NOMO-1 treated with dmso at 0.1 percent for 144 hours (cell line): ENCODE measurements around the gene ADD1.

ENCODE experiments used
- DNase-seq: peaks from one replicate; lab custom pipeline; 2025; ENCODE audit not compliant: unreplicated experiment; lab: John Stamatoyannopoulos, UW

Gene ADD1

DNA sequence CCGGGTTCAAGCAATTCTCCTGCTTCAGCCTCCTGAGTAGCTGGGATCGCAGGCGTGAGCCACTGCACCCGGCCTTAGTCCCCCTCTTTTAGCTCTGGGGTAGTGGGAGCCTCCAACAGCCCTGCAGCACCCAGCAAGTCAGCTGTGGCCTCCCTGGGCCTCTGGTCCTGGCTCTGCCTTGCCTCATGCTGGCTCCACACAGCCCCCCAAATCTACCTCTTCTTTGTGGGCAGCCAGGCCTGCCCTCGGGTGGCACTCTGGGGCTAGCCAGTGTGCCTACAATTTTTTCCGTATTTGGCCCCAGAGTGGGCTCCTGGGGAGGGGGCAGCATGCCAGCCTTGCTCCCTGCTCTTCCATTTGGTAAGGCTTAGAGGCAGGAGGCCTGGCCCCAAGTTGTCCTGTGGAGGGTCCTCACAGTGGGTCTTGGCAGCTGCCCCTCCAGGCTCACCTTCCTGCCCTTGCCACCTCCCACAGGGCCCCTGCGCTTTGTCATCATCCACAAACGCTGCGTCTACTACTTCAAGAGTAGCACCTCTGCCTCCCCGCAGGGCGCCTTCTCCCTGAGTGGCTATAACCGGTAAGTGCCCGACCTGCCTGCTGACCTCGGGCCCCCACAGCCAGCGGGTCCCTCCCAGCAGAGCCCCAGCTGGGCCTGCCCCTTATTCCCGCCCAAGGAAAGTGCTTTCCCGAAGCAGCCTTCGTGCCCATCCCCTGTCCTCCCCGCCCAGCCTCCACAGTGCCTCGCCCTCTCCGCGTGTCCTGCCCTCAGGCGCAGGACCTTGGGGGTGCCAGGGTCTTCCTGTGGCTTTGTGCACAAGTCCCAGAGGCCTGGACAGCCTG lies 21.0 kb upstream of the ADD1 start:
- DNase-seq: no peak

DNA sequence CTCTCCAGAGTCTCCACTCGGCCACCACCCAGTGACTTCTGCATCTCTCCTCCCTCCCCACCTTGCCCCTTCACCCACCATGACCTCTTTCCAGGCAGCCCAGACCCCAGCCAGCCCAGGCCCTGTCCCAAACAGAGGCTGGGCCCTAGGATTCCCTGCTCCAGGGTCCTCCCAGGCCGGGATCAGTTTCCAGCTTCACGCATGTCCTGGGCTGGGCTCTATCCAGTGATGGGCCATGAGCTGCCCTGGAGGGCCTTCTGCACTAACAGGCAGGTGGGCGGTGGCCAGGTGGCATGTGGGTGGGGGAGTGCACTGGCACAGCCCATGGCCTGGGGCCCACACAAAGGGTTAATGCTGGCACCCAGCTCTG lies 20.4 kb upstream of the ADD1 start:
- DNase-seq: no peak

DNA sequence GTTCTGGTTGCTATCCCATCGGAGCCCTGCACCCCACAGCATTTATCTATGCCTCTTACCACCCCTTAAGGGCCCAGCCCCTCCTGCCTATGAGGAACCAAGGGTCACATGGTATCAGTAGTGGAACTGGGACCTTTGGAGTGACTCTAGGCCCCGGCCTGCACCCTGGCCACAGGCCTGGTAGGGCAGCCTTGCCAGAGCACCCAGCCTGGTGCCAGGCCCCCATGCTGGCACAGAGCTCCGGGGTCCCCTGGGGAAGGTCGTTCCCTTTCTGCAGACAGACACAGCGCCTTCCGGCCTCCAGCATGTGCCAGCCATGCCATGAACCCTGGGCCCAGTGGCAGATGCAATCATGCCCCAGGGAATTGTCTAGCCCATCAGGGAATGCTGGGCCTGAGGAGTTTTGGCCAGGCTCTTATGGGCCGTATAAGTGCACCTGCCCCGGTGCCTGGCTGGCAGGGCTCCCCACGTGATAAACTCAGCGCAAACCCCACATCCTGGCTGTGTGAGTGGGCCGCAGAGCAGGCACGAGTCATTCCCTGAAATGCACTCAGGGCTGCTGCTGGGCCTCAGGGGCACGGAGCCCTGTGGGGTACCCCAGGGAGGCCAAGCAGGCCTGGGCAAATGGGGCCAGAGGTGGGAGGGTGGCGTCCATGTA lies 19.8 kb upstream of the ADD1 start:
- DNase-seq: no peak

DNA sequence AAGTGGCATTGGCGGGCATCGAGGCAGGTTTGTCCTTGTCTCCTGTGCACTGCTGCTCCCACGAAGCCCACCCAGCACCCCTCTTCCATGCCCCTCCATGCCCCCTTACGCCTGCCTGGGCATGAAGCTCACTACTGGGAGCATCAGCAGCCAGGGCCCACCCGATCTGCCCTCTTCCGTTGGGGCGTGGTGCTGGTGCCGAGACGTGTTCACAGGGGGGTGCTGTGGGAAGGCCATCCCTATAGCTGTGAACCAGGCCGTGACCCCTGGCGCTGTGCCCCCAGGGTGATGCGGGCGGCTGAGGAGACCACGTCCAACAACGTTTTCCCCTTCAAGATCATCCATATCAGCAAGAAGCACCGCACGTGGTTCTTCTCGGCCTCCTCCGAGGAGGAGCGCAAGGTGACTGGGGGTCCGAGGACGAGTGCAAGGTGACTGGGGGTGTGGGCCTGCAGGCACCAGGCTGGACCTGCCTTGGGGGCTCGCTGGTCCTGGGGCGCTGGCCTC lies 19.3 kb upstream of the ADD1 start:
- DNase-seq: no peak

DNA sequence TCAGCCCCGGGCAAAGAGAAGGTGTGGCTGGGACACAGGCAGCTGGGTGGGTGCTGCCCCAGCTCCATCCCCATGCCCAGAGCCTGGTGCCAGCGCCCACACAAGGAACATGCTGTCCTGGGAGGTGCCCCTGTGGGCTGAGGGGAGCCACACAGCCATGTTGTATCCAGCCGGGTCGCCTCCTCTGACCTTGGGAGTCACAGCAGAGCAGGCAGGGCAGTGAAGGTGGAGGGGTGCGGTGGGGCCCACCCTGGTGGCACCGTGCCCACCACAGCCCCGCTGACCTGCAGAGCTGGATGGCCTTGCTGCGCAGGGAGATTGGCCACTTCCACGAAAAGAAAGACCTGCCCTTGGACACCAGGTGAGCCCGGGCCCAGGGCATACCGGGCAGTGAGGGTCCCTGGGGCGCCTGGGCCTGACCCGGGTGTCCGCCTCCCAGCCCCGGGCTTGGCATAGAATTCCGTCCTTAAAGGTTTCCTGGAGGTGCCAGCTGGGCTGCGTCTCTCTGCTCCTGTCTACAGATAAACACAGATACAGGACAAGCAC lies 18.7 kb upstream of the ADD1 start:
- no peak for DNase-seq

DNA sequence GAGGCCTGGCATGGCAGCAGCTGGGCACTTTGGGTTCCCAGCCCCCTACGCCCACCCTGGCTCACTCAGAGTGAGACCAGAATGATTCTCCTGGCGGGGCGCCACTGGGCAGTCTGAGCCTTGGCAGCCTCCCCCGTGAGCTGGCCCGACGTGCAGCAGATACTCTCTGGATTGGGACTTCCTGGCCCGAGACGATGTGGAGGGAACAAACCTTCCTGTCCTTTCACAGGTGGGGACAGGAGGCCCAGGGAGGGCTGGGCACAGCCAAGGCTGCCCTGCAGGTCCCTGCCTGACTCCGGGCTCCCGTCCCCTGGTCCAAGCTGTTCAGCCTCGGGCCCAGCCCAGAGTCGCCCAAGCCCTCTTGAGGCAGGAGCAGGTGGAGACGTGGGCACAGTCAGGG lies 17.9 kb upstream of the ADD1 start:
- DNase-seq: no peak

DNA sequence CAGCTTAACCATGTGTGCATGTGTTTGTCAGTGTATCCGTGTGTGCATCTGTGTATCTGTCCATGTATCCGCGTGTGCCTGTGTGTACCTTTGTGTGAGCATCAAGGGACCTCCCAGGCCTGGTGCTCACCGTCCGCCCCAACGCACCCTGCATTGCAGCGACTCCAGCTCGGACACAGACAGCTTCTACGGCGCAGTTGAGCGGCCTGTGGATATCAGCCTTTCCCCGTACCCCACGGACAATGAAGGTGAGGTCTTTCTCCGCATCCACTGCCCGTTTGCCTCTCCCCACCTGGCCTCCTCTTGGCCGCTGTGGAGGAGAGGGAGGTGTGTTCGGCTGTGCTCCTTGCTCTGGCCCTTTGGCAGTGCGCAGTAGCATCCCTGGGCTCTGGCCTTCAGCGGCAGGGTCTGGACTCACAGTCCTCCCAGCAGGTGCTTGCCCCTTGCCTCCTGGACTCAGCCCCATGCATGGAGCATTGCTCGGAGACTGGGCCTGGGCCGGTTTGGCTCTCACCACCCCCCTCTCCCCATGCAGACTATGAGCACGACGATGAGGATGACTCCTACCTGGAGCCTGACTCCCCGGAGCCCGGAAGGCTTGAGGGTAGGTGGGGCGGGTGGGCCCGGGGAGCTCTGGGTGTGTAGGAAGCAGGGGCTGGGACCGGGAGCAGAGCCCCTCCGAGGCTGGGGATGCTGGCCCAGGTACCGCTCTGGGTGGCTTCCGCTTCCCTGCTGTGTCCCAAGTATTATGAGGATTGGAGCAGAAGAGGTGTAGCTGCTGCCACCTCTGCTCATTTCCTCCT lies 16.4 kb upstream of the ADD1 start:
- no peak for DNase-seq

DNA sequence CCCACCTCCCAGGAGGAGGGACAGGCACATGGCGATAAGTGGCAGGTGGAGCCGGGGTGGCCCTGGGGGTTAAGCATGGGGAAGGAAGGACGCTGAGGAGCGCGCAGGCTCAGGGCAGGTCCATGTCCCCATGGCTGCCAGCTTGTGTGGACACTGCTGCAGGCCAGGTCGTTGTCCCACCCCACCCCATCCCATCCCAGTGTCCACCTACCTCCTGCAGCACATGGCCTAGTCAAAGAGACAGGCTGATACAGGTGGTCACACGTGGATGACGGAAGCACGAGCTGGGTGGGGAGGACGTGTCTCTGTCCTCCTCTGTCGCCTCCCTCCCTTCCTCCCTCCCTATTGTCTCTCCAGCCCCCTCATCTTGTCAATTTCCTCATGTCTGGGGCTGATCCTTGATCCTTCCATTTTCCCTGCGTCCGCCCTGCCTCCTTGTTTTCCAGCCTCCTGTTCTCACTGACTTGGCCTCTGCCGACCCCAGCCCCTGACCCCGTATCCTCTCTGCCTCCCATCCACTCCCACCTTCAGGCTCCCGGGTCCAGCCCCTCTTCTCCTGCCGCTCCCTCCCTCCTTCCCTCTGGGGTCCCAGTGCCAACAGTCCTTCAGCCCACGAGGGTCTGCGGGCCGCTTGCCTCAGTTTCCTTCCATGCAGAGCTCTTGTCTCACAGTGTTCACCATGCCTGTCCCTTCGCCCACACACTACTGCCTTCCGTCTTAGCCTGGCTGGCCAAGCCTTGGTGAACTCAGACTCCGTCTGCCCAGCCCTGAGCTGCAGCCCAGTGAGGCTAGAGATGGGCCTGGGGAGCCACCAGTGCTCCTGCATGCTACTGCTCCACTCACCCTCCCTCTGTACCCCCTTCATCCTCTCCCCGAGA lies 15.5 kb upstream of the ADD1 start:
- DNase-seq: no peak

DNA sequence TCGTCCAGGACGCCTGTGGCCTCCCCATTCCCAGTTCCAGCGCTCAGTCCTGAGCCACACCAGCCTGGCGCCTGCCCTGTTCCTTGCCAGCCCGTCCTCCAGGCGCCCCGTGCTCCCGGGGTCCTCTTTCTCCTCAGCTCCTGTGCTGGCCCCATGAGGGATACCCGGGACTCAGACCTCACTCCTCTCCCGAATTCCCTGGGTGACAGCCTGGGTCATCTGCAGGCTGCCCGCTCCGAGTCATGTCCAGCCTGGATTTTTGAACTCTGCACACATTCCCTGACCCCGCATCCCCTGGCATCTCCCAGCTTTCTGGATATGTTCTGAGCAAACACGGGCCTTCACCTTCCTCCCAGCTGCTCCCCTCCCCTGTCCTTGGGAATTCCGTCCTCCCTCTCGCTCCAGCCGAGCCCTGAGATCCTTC lies 14.9 kb upstream of the ADD1 start:
- DNase-seq: no peak

DNA sequence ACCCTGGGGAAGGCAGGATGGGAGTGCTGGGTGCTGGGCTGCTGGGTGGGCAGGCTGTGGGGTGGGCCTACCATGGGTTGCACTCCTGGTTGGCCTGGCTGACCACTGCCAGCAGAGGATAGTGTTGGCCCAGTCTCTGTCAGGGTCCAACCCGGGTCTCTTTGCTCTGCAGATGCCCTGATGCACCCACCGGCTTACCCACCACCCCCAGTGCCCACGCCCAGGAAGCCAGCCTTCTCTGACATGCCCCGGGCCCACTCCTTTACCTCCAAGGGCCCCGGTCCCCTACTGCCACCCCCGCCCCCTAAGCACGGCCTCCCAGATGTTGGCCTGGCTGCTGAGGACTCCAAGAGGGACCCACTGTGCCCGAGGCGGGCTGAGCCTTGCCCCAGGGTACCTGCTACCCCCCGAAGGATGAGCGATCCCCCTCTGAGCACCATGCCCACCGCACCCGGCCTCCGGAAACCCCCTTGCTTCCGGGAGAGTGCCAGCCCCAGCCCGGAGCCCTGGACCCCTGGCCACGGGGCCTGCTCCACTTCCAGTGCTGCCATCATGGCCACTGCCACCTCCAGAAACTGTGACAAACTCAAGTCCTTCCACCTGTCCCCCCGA lies 14.2 kb upstream of the ADD1 start:
- DNase-seq: no peak

DNA sequence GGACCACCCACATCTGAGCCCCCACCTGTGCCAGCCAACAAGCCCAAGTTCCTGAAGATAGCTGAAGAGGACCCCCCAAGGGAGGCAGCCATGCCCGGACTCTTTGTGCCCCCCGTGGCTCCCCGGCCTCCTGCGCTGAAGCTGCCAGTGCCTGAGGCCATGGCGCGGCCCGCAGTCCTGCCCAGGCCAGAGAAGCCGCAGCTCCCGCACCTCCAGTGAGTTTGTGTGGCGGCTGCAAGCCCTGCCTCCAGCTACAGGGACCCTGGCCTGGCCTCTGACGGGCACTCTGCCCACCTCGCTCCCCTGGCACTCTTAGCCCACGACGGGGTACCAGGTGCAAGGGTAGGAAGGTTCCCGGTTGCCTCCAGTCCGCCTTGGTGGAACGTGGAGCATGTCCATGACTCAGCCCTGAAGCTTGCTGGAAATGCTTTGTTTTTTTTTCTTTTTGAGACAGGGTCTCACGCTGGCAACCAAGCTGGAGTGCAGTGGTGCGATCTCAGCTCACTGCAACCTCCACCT lies 13.7 kb upstream of the ADD1 start:
- DNase-seq: no peak

DNA sequence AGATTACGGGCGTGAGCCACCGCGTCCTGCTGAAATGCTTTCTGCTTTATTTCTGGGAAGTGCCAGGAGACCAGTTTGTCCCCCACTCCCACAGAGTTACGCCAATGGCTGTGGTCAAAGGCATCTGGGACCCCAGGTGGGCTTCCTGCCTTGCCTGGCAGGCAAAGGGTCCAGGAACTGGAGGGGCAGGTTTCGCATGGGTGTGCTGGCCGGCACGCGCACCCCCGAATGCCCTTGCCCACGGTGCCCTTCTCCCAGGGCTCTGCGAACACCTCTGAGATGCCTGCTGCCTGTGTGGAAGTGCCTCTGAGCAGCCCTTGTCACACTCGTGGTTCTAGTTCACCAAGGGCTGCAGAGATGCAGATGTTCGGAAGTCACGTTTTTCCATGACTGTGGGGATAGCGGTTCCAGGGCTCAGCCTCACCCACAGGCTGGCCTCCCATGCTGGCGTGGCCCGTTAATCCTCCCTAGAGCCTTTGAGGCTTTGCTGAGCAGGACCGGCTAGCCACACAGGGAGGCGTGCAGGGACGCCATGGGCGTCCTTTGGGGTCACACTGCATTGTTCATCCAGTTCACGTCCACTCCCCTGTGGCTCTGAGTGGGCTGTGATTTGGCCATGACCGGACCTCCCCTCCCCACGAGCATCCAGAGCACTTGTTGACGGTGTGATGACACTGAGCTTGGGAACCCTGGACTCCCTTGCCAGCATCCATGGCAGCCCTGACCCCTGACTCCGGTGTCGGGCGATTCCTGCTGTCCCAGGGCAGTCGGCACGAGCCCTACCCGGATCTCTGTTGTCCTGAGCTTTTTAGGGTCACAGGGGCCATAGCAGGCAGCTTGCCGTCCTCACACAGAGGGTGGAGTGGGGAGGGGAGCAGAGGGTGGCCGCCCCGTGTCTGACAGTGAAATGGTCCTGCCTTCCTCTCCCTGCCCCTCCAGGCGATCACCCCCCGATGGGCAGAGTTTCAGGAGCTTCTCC lies 12.7 kb upstream of the ADD1 start:
- DNase-seq: no peak

DNA sequence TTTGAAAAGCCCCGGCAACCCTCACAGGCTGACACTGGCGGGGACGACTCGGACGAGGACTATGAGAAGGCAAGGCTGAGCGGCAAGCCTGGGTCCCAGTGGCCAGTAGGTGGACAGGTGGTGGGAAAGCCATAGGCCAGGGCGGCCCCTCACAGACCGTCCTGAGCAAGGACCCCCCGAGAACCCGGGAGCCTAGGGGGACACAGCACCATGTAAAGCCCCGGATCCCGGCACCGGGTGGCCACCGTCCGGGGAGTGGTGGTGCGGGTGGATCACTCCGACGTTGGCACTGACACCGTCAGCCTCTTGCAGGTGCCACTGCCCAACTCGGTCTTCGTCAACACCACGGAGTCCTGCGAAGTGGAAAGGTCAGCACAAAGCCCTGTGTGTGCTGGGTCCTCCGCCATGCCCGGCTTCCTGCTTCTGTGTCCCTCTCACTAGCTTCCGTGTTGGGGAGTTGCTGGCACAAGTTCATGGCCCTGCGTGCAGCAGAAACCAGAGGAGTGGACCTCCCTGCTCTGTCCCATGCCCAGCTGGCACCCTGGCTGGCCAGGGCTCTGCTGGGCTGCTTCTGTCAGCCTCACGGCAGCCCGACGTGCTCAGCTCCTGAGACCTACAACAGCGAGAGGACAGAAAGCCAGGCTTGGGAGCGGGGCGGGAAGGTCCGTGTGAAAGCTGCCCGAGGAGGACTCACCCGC lies 11.9 kb upstream of the ADD1 start:
- DNase-seq: no peak

DNA sequence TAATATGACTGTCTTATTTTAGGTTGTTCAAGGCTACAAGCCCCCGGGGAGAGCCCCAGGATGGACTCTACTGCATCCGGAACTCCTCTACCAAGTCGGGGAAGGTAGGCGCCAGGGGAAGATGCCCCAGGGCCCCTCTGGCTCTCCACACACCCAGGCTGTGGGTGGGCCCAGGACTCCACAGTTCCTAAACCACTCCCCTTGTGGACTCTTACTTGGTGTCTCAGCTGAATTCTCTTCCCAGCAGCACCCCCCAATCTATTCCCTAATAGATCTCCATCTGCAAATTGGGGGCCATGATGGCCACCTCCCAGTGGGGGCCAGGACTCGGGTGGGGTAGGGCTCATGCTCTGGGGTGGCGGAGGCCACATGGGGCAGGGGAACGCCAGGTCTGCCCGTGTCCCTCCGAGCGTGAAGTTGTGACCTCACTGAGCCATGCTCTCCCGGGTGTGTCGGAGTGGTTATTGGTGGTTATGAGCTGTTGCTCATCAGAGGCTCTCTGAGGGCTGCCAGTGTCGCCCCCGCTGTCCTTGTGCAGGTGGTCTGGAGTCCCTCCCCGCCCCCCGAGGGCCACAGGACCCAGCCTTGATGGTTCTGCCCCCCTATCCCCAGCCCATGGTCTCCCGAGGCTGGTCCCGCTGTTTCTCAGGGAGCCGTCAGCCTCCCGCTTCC lies 11.2 kb upstream of the ADD1 start:
- DNase-seq: no peak

DNA sequence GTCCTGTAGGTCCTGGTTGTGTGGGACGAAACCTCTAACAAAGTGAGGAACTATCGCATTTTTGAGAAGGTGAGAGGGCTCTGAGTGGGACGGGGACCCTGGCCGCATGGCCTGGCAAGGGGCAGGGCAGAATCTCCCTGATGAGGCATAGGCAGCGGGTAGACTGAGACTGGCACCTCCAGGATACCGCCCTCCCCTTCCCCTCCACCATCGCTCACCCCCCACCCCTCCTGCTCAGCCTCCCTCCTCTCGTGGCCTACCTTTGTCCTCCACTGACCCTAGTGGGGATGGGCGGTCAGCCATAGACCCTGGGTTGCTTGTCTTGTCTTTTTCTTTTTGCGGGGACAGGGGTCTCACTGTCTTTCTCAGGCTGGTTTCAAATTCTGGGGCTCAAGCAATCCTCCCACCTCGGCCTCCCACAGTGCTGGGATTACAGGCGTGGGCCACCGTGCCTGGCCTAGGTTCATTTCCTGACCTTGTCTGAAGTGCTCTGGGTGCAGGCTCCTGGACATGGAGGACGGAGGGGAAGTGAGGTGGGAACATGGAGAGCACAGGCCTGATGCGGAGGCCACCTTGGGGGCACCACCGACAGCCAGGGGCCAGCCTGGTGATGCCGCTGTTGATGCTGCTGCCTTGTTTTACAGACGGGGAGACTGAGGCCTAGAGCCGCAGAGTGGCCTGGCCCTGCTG lies 10.5 kb upstream of the ADD1 start:
- no peak for DNase-seq

DNA sequence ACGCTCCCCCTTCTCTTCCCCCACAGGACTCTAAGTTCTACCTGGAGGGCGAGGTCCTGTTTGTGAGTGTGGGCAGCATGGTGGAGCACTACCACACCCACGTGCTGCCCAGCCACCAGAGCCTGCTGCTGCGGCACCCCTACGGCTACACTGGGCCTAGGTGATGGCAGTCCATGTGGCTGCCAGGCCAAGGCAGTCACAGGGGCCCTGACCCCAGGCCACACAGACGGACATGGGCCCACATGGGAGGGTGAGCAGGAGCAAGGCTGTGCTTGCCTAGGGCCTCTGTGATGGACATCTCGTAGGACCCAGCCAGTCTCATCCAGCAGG lies 10.0 kb upstream of the ADD1 start:
- no peak for DNase-seq
